Measurements from ENCODE around the gene PAEP.

- TF ChIP-seq CTCF (IDR thresholded peaks at IDR 0.05) (no peak), POLR2A (IDR thresholded peaks at IDR 0.05) (no peak)
These were observed 19.3 kb downstream of the PAEP start for GRCh38 chr9:135580664-135581380.

Data from ovary (tissue), 3 donors.